Measurements from ENCODE around the gene ATP13A3. TPM values are rescaled to one million over a fixed set of nuclear protein-coding genes. Genes with fewer than 3 reads are reported as not detected.

Gene ATP13A3
- total RNA-seq, 2 experiments from 2014 or later = 61.4 to 107 TPM

DNA sequence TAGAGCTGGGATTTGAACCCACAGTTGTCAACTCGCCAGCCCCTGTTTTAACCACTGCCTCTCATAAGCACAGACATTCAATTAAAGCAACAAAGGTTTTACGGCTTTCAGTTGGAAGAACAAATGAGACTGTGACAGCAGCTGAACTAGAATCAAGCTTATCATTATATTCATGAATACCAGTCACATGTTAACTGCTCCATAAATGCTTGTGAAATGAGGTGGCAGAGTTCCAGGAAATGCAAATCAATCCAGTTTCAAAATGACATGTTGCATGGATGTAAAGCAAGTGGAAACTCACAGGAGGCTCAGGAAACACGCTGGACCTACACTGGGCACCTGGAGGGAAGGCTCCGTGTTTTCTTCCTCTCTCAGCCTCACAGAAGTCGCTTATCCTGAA, 91.6 kb downstream of the ATP13A3 start:
- Mint-ChIP-seq H3K27me3 (peaks cover 12% of the 10 kb centered on the region), H3K27ac (peak overlapping the region; percentile 73), H3K4me1 (peaks cover 54% of the 10 kb centered on the region), H3K4me3 (peak overlapping the region; percentile 31), H3K36me3 (ENCODE audit: low read depth) (no peaks in the 10 kb centered on the region), H3K9me3 (ENCODE audit: low read depth) (peaks cover 5% of the 10 kb centered on the region)
- ChIA-PET POLR2A (interaction anchor here (0.6 kb wide), 2 partner anchors 93 to 199 kb away, joined by 4 to 6 read pairs; no protein-coding TSS in a partner anchor), CTCF (interaction anchor here (0.8 to 5.1 kb wide), 8 partner anchors 12 to 180 kb away, joined by 3 to 37 read pairs (median 4); no protein-coding TSS in a partner anchor)
- ATAC-seq (peak; percentile 16), DNase-seq (peak; percentile 30)
- intact Hi-C loops (cut with DNase I, micrococcal nuclease) = loop anchor here (5.0 kb wide), 2 partner anchors 258 to 803 kb away; partner anchors contain the start of genes HES1 (in 2 of the 2) and OPA1 (in 1 of the 2)

- Mint-ChIP-seq H3K27me3 (peaks cover 3% of the 10 kb centered on the region), H3K27ac (no peak overlapping the region), H3K36me3 (ENCODE audit: low read depth) (no peaks in the 10 kb centered on the region), H3K9me3 (ENCODE audit: low read depth) (peaks cover 5% of the 10 kb centered on the region), H3K4me3 (no peak overlapping the region), H3K4me1 (peaks cover 29% of the 10 kb centered on the region)
- ChIA-PET CTCF (interaction anchor here (0.6 to 1.2 kb wide), 4 partner anchors 10 to 48 kb away, joined by 3 to 5 read pairs (median 4); no protein-coding TSS in a partner anchor), POLR2A (no interaction called here)
- intact Hi-C loops (cut with DNase I, micrococcal nuclease) = no loop called here
- DNase-seq (no peak), ATAC-seq (no peak)
Measured at GRCh38 chr3:194392576-194392975, 94.2 kb downstream of the ATP13A3 start.

GRCh38 chr3:194390835-194391234, 96.0 kb downstream of the ATP13A3 start:
- ChIA-PET CTCF (interaction anchor here (2.2 to 2.6 kb wide), 2 partner anchors 47 to 57 kb away, joined by 10 to 11 read pairs; no protein-coding TSS in a partner anchor), POLR2A (no interaction called here)
- intact Hi-C loops (cut with DNase I, micrococcal nuclease) = no loop called here
- no peaks in the 10 kb centered on the region for H3K36me3 Mint-ChIP-seq (ENCODE audit: low read depth)
- peaks cover 5% of the 10 kb centered on the region for H3K9me3 Mint-ChIP-seq (ENCODE audit: low read depth)
- H3K27me3 Mint-ChIP-seq = no peaks in the 10 kb centered on the region
- DNase-seq = no peak
- no peak overlapping the region for H3K4me3 Mint-ChIP-seq
- H3K27ac Mint-ChIP-seq = no peak overlapping the region
- no peak for ATAC-seq
- H3K4me1 Mint-ChIP-seq = peaks cover 13% of the 10 kb centered on the region

DNA sequence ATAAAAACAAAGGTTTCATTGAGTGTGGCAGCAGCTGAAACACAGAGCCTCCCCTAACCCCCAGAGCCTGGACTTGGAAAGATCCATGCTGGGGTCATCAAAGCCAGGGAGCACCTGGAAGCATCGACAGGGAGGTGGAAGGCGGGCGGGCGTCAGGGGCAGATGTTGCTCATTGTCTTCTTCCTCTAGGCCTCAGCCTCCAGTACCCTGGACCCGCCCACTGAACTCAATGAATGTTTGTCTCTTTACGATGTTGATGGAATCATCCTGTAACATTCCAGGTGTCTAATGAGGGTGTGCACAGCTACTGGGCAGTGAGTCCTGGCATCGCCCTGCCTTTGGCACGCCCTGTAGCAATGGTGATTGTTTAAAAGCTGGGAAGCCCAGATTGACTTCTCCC, 97.5 kb downstream of the ATP13A3 start:
- DNase-seq = no peak
- intact Hi-C loops (cut with DNase I, micrococcal nuclease) = no loop called here
- no peaks in the 10 kb centered on the region for H3K27me3 Mint-ChIP-seq
- no peak overlapping the region for H3K27ac Mint-ChIP-seq
- H3K36me3 Mint-ChIP-seq (ENCODE audit: low read depth) = no peaks in the 10 kb centered on the region
- peaks cover 5% of the 10 kb centered on the region for H3K9me3 Mint-ChIP-seq (ENCODE audit: low read depth)
- no peak overlapping the region for H3K4me3 Mint-ChIP-seq
- H3K4me1 Mint-ChIP-seq = no peaks in the 10 kb centered on the region
- ChIA-PET POLR2A (no interaction called here), CTCF (interaction anchor here (2.6 kb wide), 1 partner anchor 45 kb away, joined by 11 read pairs; no protein-coding TSS in a partner anchor)
- ATAC-seq = no peak

DNA sequence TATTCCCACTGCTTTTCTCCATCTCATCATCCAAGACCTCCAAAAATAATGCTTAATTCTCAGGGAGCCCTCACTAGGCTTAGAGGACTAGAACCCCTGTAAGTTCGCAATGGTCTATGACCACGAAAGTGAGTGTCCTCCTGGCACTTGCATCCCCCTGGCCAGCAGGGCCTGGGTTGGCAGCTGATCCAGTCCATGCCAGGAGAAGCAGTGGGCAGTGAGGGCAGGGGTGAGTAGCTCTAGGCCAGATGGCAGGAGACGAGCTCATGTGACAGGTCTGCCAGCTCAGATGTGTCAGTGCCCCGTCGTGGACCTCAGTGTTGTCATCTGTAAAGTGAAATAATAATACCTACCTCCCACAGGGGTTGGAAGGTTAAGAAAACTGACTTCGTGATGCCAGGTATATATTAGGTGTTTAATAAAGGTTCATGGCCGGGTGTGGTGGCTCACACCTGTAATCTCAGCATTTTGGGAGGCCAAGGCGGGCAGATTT, 98.8 kb downstream of the ATP13A3 start:
- Mint-ChIP-seq H3K27ac (no peak overlapping the region), H3K36me3 (ENCODE audit: low read depth) (no peaks in the 10 kb centered on the region), H3K4me3 (no peak overlapping the region), H3K9me3 (ENCODE audit: low read depth) (peaks cover 5% of the 10 kb centered on the region), H3K27me3 (no peaks in the 10 kb centered on the region), H3K4me1 (no peaks in the 10 kb centered on the region)
- DNase-seq (no peak), ATAC-seq (no peak)
- POLR2A ChIA-PET = no interaction called here
- CTCF ChIA-PET = interaction anchor here (0.6 to 1.1 kb wide), 2 partner anchors 16 to 50 kb away, joined by 3 read pairs; no protein-coding TSS in a partner anchor
- intact Hi-C loops (cut with DNase I, micrococcal nuclease) = no loop called here

GRCh38 chr3:194387276-194387675, 99.5 kb downstream of the ATP13A3 start:
- DNase-seq (no peak), ATAC-seq (no peak)
- H3K4me1 Mint-ChIP-seq = no peaks in the 10 kb centered on the region
- peaks cover 5% of the 10 kb centered on the region for H3K9me3 Mint-ChIP-seq (ENCODE audit: low read depth)
- H3K36me3 Mint-ChIP-seq (ENCODE audit: low read depth) = no peaks in the 10 kb centered on the region
- no peak overlapping the region for H3K27ac Mint-ChIP-seq
- no peak overlapping the region for H3K4me3 Mint-ChIP-seq
- H3K27me3 Mint-ChIP-seq = no peaks in the 10 kb centered on the region
- ChIA-PET POLR2A (no interaction called here), CTCF (interaction anchor here (0.5 to 0.8 kb wide), 3 partner anchors 10 to 925 kb away, joined by 3 to 4 read pairs (median 3); no protein-coding TSS in a partner anchor)
- intact Hi-C loops (cut with DNase I, micrococcal nuclease) = no loop called here

DNA sequence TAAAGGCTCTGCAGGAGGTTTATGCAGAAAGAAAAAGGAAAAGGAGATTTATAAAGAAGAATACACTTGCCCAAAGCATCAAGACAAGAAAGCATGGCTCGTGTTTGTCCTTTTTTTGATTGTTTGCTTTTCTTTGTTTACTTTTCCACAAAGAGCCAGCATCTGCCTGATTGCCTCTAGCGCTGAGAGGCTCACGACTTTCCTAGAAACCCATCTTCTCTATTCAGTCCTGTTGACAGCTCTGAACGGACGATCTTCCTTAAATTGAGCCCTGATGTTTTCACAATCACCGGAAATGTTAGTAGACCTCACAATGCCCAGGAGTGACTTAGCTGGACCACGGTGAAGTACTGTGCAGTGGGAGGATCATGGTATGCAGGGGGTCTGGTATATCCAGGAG, 100.2 kb downstream of the ATP13A3 start:
- Mint-ChIP-seq H3K36me3 (ENCODE audit: low read depth) (no peaks in the 10 kb centered on the region), H3K27ac (no peak overlapping the region), H3K4me1 (no peaks in the 10 kb centered on the region), H3K9me3 (ENCODE audit: low read depth) (peaks cover 5% of the 10 kb centered on the region), H3K27me3 (no peaks in the 10 kb centered on the region), H3K4me3 (no peak overlapping the region)
- DNase-seq (no peak), ATAC-seq (no peak)
- CTCF ChIA-PET = interaction anchor here (0.8 to 1.2 kb wide), 2 partner anchors 12 to 43 kb away, joined by 3 read pairs; no protein-coding TSS in a partner anchor
- intact Hi-C loops (cut with DNase I, micrococcal nuclease) = no loop called here
- POLR2A ChIA-PET = no interaction called here

- intact Hi-C loops (cut with DNase I, micrococcal nuclease) = no loop called here
- no peak overlapping the region for H3K27ac Mint-ChIP-seq
- no peaks in the 10 kb centered on the region for H3K27me3 Mint-ChIP-seq
- ATAC-seq (no peak), DNase-seq (no peak)
- no peaks in the 10 kb centered on the region for H3K36me3 Mint-ChIP-seq (ENCODE audit: low read depth)
- H3K9me3 Mint-ChIP-seq (ENCODE audit: low read depth) = peaks cover 3% of the 10 kb centered on the region
- ChIA-PET POLR2A (interaction anchor here (0.6 kb wide), 1 partner anchor 1014 kb away, joined by 4 read pairs; no protein-coding TSS in a partner anchor), CTCF (interaction anchor here (0.7 to 1.2 kb wide), 3 partner anchors 12 to 841 kb away, joined by 3 read pairs; no protein-coding TSS in a partner anchor)
- H3K4me3 Mint-ChIP-seq = no peak overlapping the region
- no peaks in the 10 kb centered on the region for H3K4me1 Mint-ChIP-seq
Measured at GRCh38 chr3:194386066-194386465, 100.7 kb downstream of the ATP13A3 start.

DNA sequence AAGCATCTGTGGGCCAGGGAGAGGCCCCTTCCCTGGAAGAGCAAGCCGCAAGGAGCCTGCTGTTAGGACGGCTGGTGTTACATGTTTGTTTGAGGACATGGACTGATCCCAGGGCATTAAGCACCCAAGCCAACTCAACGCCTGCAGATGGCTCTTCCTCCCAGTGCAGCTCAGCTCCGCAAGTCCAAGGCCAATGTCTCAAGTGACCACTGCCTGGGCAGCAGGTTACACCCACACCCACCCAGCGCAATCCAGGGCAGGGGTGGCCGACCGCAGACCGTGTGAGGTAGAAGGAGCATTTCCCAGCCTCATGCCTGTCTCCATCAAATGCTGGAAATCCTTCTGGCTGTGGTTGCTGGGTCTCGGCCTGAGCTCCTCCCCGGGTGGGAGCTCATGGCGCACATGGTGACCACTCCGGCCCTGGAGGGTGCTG, 102.2 kb downstream of the ATP13A3 start:
- Mint-ChIP-seq H3K4me3 (no peak overlapping the region), H3K27me3 (no peaks in the 10 kb centered on the region), H3K4me1 (no peaks in the 10 kb centered on the region), H3K9me3 (ENCODE audit: low read depth) (no peaks in the 10 kb centered on the region), H3K36me3 (ENCODE audit: low read depth) (no peaks in the 10 kb centered on the region), H3K27ac (no peak overlapping the region)
- no peak for DNase-seq
- intact Hi-C loops (cut with DNase I, micrococcal nuclease) = no loop called here
- ATAC-seq = no peak
- ChIA-PET CTCF (no interaction called here), POLR2A (no interaction called here)

DNA sequence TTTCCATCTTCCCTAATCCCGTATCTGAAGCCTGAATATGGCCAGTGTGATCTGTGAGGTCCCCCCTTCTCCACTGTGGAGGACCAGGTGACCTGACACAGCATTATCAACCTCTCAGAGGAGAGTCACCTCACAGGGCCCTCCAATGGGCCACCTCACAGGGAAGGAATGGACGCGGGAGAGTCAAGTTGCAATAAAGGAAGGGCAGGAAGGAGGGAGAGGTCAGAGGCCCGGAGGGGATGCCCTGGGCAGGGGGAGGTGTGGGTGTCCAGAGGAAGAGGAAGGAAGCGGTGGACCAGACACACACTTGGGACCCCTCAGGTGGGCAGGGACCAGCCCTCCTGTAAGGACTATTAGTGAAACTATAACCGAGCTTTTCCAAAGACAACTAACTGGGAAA, 102.6 kb downstream of the ATP13A3 start:
- ATAC-seq = no peak
- H3K27ac Mint-ChIP-seq = no peak overlapping the region
- no peak overlapping the region for H3K4me3 Mint-ChIP-seq
- H3K4me1 Mint-ChIP-seq = no peaks in the 10 kb centered on the region
- POLR2A ChIA-PET = no interaction called here
- intact Hi-C loops (cut with DNase I, micrococcal nuclease) = no loop called here
- DNase-seq = no peak
- H3K36me3 Mint-ChIP-seq (ENCODE audit: low read depth) = no peaks in the 10 kb centered on the region
- no peaks in the 10 kb centered on the region for H3K27me3 Mint-ChIP-seq
- no peaks in the 10 kb centered on the region for H3K9me3 Mint-ChIP-seq (ENCODE audit: low read depth)
- CTCF ChIA-PET = no interaction called here

DNA sequence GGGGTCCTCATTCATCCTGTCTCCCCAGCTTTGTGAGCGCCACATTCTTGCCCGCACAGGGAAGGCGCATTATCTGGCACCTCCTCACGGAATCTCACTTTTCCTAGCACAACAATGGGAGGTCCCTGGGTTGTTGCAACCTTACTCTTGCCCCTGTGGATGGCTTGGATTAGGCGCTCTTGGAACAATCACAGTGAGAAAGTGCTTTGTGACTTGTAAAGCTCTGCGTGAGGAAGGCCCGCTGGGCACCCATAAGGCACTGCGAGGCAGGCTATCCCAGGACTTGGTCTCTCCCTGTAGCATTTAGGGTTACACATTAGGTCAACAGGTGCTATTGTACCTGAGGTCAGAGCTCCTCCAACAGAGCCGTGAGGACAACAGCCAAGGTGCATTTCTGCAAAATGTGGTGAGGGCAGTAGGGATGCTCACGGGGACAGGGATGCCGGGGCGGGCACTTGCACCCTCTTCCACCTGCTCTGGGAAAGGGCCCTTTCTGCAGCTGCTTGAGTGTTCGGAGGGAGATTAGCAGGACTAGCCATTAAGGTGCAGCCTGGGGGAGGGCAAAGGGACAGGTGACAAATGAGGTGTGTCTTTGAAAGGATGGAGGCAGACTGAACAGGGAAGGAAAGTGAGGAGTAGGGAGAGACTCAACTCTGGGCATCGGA, 103.4 kb downstream of the ATP13A3 start:
- ATAC-seq (no peak), DNase-seq (no peak)
- ChIA-PET CTCF (interaction anchor here (0.5 to 1.1 kb wide), 3 partner anchors 12 to 201 kb away, joined by 3 read pairs; no protein-coding TSS in a partner anchor), POLR2A (no interaction called here)
- H3K4me1 Mint-ChIP-seq = no peaks in the 10 kb centered on the region
- H3K27ac Mint-ChIP-seq = no peak overlapping the region
- intact Hi-C loops (cut with DNase I, micrococcal nuclease) = no loop called here
- no peaks in the 10 kb centered on the region for H3K9me3 Mint-ChIP-seq (ENCODE audit: low read depth)
- H3K27me3 Mint-ChIP-seq = peaks cover 3% of the 10 kb centered on the region
- no peak overlapping the region for H3K4me3 Mint-ChIP-seq
- no peaks in the 10 kb centered on the region for H3K36me3 Mint-ChIP-seq (ENCODE audit: low read depth)

DNA sequence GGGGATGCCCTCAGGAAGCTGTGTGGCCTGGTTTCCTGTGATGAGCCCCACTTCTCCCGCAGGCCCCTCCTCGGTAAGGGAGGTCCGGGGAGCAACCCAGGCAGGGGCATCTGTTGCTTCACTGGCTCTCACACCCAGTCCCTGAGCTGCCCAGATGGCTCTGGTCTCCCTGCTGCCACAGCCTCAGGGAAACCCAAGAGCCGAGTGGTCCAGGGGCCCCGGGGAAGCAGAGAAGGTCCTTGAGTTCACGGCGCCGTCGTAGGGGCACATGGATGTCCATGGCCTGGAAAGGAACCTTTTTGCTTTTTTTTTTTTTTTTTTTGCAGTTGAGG, 103.9 kb downstream of the ATP13A3 start:
- ChIA-PET CTCF (interaction anchor here (0.5 to 1.1 kb wide), 3 partner anchors 12 to 201 kb away, joined by 3 read pairs; no protein-coding TSS in a partner anchor), POLR2A (no interaction called here)
- no peaks in the 10 kb centered on the region for H3K9me3 Mint-ChIP-seq (ENCODE audit: low read depth)
- ATAC-seq = no peak
- H3K27me3 Mint-ChIP-seq = peaks cover 3% of the 10 kb centered on the region
- H3K27ac Mint-ChIP-seq = no peak overlapping the region
- intact Hi-C loops (cut with DNase I, micrococcal nuclease) = no loop called here
- DNase-seq = no peak
- H3K4me3 Mint-ChIP-seq = no peak overlapping the region
- no peaks in the 10 kb centered on the region for H3K36me3 Mint-ChIP-seq (ENCODE audit: low read depth)
- no peaks in the 10 kb centered on the region for H3K4me1 Mint-ChIP-seq
